Mesenteric fat pad (tissue), 1 donor: ENCODE data around the gene INA. TPM values are rescaled to one million over a fixed set of nuclear protein-coding genes. Genes with fewer than 3 reads are reported as not detected.
"Not testable (repeated sequence)": the region's sequence is repeated elsewhere in the genome, so short reads cannot be mapped to it uniquely, and the experiment has no call there.

Experiments used
- DNase-seq: peaks from one replicate; pipeline ENCODE4 v3.0.0-alpha.2; 2020; ENCODE audit warnings: low spot score
- long read RNA-seq: library from polyadenylated mRNA; unstranded; transcript quantifications from one replicate; pipeline ENCODE4 v2.0.0, GENCODE V29; 2020
- total RNA-seq: library from RNA; stranded (reverse); fragmentation: NEBNext Ultra II Directional; extraction: Animal tissue kit (Norgen Biotek cat#: 25700); gene quantifications from one replicate; pipeline ENCODE4 v1.2.1, GENCODE V29; 2021
- donor health status: DM: yes; HTN: yes; CAD: no.

Gene INA
- not detected for total RNA-seq
- long read RNA-seq: 0 reads

DNA sequence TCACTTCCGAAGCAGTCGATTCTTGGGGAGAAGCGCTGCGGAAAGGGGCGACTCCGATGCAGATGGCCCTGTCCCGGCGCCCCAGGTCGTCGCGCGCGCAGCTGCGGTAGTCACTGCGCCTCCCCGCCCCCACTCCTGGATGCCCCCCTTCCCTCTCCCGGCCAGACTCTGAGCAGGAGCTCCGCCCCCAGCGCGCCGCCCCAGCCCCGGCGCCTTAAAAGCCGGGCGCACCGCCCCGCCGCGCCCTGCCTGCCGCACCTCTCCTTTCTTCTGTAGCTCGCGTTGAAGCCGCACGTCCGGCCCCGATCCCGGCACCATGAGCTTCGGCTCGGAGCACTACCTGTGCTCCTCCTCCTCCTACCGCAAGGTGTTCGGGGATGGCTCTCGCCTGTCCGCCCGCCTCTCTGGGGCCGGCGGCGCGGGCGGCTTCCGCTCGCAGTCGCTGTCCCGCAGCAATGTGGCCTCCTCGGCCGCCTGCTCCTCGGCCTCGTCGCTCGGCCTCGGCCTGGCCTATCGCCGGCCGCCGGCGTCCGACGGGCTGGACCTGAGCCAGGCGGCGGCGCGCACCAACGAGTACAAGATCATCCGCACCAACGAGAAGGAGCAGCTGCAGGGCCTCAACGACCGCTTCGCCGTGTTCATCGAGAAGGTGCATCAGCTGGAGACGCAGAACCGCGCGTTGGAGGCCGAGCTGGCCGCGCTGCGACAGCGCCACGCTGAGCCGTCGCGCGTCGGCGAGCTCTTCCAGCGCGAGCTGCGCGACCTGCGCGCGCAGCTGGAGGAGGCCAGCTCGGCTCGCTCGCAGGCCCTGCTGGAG is at the start of gene INA:
Gene INA, plus strand, starts transcription at position 243 of the 817 bp plus-strand sequence. Its CDS starts 74 bp downstream, at position 317.
- DNase-seq: no peak

DNA sequence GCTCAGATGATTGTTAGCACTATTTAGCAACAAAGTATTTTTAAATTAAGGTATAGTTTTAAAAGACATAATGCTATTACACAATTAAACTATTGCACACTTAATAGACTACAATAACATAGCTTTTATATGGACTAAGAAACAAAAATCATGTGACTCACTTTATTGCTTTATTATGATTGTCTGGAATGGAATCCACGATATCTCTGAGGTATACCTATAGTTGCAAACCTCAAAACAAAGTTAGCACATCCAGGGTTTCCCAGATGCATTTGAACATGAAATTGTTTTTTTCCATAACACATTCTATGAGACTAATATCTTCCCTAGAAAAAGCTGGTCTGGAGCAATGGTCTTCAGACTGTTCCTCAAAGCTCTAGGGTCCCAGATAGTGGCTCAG is 49.5 kb upstream of the INA start:
- no peak for DNase-seq

DNA sequence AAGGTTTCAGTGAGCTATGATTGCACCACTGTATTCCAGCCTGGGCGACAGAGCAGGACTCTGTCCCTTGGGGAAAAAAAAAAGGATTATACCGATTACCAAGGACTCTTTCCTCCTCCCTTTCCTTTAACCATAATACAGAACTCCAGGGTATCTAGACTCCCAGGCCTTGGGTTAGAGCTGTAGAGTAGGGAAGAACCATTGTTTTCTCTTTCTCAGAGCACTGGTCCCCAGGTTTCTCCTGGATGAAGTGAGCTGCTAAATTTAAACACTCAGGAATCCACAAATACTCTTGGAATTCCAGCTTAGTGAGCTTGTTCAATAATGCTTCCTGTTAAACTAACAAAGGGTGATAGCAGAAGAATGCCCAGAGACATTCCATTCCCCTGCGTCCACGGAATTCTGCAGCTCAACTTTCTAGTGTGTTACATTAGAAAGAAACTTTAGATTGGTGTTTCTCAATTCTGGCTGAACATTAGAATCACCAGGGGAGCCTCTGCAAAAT is 45.8 kb upstream of the INA start:
- DNase-seq: no peak

DNA sequence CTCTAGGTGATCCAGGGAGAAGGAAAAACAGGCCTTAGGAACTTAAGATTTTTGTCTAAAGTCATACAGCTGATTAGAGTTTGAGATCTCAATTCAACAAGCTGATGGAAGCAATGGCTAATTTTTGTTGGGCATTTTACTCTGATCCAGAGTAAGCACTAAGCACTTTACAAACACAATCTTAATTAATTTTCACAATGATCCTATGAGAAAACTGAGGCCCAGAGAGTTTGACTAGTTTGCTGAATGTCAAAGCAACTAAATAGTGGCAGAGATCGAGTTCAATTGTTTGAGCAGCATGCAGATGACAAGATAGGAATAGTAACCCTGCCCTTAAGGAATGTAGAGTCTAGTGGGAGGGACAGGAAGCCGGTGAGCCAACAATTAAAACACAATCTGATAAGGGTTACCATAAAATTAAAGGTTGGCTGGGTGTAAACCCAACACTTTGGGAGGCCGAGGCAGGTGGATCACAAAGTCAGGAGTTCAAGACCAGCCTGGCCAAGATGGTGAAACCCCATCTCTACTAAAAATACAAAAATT is 44.7 kb upstream of the INA start:
- DNase-seq: no peak

DNA sequence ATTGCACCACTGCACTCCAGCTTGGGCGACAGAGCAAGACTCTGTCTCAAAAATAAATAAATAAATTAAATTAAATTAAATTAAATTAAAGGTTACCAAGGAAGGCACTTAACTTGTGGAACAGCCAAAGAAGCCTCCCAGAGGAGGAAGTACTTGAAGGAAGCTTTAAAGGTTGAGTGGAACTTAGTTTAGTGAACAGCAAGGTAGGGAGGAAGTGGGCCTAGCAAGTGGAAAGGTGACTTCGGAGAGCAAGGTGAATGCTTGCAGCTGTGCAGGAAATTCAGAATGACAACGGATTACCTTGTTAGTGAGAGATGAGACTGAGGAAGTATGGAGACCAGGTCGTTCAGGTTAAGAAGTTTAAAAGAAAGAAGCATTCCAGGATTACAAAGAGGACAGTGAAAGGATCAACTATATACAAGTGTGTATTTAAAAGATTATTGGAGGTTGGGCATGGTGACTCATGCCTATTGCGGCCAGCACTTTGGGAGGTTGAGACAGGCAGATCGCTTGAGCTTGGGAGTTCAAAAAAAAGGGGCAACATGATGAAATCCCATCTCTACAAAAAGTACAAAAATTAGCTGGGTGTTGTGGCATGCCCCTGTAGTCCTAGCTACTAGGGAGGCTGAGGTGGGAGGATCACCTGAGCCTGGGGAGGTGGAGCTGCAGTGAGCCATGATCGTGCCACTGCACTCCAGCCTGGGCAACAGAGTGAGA is 44.0 kb upstream of the INA start:
- no peak for DNase-seq

DNA sequence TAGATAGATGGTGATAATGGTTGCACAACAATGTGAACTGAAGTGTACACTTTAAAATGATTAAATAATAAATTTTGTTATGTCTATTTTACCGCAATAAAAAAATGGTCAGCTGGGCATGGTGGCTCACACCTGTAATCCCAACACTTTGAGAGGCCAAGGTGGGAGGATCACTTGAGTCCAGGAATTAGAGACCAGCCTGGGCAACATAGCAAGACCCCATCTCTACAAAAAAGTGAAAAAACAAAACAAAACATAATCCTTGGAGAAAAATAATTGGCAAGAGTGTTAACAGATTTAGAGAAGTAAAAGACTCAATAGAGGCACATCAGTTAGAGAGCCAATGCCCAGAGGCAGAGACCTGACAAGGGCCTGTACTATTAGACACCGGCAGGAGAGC is 41.2 kb upstream of the INA start:
- DNase-seq: no peak

DNA sequence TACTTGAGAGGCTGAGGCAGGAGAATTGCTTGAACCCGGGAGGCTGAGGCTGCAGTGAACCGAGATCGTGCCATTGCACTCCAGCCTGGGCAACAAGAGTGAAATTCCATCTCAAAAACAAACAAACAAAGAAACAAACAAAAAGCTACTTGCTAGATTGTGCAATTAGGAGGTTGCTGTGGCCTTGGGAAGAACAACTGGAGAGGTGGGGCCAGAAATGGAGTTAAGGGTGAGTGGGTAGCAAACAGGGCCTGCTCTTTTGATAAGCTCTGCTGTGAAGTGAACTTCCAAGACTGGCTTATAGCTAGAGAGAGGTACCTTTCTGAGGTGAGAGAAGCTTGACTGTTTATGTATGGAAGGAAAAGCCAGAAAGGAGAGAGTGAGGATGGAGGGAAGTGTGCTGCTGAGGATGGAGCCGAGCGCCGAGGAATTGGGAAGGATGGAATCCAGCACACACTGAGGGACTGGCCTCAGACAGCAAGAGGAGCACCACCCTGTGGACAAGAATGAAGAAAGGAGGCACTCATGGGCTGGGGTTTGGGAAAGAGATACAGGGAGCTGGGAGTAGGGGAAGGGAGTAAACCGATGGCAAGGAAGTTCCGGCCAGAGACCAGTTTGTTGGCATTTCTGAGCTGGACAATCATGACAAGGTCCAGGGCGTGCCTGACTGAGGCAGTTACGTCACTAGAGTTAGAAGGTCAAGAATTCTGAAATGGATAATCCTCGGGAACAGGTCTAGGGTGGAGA is 38.3 kb upstream of the INA start:
- no peak for DNase-seq

DNA sequence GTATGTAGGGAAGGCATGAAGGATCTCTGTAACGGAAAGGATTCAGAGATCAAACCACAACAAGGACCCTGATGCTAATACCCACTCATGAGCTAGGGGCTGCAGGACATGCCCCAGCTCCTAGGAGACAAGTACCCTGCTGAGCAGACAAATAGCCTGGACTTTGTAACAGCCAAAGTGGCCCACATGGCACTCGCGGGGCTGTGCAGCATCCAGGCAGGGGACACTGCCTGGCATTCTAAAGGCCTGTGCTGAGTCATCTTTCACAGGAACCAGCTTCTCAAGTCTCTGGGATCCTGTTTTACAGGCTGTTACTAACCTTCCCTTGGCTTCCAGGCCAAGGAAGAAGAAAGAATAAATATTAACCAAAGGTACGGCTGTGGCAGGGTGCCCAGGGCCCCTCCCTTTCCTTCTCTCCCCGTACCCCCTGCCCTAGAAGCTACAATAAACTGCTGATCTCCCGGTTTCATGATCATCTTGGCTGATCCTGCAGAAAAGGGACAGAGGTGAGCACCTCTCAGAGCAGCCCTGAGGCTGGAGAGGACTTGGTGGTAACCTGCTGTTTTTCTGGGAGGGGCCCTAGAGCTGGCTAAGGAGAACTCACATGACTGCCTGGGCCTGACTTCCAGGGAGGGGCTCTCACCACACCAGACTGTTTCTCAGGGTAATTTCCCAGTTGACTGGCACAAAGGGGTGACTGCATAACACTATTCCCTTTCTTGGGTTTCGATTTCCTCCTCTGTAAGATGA is 35.5 kb upstream of the INA start:
- DNase-seq: no peak

DNA sequence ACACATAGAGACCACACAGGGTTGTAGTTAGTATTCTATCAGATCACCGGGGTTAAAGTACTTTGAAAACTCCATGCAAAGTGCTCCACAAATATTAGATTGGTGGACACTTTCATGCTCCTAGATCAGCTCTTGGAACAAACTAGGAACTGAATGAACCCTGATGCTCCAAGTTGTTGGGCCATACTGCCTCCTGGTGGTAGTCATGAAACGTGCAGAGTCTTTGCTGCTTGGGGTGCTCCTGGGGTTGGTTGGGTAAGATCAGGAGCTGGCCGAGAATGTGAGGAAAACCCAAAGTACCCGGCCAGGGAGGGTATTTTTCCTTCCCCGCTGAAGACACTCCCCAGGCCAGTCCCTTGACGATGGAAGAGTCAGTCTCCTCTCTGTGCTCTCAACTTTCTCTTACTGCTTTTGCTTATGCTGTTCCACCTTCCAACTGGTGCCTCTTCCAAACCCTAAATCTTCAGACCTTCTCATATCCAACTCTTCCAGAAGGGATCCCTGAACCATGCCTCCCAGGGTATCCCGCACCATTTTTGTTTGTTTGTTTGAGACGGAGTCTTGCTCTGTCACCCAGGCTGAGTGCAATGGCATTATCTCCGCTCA is 32.2 kb upstream of the INA start:
- no peak for DNase-seq

DNA sequence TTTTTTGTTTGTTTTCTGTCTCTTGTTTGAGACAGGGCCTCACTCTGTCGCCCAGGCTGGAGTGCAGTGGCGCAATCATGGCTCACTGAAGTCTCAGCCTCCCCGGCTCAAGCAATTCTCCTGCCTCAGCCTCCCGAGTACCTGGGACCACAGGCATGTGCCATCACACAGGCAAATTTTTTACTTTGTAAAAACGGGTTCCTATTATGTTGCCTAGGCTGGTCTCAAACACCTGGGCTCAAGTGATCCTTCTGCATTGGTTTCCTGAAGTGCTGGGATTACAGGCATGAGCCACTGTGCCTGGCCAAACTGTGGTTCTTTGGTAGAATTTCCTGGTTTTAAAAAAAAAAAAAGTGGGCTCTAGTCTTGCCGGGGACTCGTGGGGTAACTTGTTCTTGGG is 31.4 kb upstream of the INA start, which contains the start of gene RPEL1:
Gene RPEL1, plus strand, starts transcription at position 301 of the 400 bp plus-strand sequence. CDS start 110 bp downstream, outside the sequence.
- DNase-seq: not testable (repeated sequence)

DNA sequence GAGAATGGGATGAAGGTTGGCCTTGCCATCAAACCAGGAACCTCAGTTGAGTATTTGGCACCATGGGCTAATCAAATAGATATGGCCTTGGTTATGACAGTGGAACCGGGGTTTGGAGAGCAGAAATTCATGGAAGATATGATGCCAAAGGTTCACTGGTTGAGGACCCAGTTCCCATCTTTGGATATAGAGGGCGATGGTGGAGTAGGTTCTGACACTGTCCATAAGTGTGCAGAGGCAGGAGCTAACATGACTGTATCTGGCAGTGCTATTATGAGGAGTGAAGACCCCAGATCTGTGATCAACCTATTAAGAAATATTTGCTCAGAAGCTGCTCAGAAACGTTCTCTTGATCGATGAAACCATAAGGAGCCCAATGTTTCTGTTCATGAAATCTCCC is 30.6 kb upstream of the INA start:
- no peak for DNase-seq

DNA sequence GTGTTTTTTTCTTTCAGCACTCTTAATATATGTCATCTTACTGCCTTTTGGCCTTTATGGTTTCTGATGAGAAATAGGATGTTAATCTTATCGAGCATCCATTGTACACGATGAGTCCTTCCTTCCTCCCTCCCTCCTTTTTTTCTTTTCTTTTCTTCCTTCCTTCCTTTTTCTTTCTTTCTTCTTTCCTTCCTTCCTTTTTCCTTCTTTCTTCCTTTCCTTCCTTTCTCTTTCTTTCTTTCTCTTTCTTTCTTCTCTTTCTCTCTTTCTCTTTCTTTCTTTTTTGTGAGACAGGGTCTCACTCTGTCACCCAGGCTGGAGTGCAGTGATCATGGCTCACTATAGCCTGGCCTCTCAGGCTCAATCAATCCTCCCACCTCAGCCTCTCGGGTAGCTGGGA is 22.8 kb upstream of the INA start:
- no peak for DNase-seq

DNA sequence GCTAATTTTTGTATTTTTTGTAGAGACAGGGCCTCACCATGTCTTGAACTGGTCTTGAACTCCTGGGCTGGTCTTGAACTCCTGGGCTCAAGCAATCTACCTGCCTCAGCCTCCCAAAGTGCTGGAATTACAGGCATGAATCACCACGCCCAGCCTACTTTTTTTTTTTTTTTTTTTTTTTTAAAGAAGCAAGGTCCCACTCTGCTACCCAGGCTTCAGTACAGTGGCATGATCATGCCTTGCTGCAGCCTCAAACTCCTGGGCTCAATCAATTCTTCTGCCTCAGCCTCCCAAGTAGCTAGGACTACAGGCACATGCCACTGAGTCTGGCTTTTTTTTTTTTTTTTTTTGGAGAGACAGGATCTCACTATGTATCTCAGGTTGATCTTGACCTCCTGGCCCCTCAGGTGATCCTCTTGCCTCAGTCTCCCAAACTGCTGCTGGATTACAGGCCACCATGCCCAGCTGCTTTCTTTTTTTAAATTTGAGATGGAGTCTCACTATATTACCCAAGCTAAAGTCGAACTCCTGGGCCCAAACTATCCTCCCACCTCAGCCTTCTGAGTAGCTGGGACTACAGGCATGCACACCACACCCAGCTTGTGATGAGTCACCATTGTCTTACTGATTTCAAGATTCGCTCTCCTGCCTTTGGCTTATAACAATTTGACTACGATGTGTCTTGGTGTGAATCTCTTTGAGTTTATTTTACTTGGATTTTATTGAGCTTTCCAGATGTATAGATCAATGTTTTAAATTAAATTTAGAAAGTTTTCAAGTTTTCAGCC is 22.2 kb upstream of the INA start:
- DNase-seq: no peak

DNA sequence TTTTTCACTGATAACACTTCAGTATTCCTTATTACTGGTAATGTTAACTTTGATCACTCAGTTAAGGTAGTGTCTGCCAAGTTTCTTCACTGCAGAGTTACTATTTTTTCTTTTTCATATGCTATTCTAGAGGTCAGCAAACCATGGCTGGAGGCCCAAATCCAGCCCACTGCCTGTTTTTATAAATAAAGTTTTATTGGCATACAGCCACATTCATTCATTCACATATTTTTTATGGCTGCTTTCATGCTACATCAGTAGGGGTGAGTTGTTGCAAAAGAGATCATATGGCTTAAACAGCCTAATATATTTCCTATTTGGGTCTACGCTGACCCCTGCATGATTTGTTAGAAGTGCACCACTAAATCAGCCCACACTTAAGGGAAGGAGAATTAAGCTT is 20.3 kb upstream of the INA start:
- no peak for DNase-seq

DNA sequence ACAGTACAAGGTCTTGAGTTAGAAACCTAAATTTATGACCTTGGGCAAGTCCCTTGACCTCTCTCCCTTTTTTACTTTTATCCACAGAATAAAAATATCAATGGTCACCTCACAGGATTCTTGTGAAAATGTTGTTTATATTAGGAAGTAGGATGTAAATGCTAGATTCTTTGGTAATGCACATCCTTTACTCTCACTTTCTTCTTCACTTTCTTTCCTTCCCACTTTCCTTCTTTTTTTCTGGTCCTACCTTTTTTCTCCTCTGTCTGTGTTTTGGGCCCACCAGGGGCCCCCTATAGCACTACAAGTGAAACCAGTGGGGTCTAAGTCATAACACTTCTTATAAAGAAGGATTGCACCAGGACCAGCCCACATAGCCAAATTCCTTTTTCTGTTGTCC is 19.1 kb upstream of the INA start:
- no peak for DNase-seq

DNA sequence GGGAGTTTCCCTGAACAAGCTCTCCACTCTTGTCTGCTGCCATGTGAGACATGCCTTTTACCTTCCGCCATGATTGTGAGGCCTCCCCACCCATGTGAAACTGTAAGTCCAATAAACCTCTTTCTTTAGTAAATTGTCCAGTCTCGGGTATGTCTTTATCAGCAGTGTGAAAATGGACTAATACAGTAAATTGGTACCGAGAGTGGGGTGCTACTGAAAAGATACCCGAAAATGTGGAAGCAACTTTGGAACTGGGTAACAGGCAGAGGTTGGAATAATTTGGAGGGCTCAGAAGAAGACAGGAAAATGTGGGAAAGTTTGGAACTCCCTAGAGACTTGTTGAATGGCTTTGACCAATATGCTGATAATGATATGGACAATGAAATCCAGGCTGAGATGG is 18.0 kb upstream of the INA start:
- not testable (repeated sequence) for DNase-seq

DNA sequence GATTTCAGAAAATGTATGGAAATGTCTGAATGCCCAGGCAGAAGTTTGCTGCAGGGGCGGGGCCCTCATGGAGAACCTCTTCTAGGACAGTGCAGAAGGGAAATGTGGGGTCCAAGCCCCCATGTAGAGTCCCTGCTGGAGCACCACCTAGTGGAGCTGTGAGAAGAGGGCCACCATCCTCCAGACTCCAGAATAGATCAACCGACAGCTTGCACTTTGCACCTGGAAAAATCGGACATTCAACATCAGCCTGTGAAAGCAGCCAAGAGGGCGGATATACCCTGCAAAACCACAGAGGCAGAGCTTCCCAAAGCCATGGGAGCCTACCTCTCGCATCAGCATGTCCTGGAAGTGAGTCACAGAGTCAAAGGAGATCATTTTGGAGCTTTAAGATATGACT is 16.9 kb upstream of the INA start:
- DNase-seq: no peak

DNA sequence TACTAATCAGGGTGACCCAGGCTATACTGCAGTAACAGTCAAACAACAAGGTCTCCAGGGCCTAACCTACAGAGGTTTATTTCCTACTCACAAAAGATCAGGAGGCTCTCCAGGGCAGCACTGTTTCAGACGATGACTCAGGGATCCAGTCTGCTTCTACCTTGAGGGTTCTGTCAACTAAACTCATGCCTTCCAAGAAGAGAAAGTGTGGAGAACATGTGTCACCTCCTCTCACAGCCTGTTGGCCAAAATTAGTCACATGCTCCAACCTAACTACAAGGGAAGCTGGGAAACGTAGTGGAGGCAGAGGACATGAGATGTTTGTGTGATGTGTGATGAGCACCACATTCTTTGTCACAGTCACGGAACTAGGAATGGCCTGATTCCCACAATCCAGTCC is 14.7 kb upstream of the INA start:
- DNase-seq: no peak

DNA sequence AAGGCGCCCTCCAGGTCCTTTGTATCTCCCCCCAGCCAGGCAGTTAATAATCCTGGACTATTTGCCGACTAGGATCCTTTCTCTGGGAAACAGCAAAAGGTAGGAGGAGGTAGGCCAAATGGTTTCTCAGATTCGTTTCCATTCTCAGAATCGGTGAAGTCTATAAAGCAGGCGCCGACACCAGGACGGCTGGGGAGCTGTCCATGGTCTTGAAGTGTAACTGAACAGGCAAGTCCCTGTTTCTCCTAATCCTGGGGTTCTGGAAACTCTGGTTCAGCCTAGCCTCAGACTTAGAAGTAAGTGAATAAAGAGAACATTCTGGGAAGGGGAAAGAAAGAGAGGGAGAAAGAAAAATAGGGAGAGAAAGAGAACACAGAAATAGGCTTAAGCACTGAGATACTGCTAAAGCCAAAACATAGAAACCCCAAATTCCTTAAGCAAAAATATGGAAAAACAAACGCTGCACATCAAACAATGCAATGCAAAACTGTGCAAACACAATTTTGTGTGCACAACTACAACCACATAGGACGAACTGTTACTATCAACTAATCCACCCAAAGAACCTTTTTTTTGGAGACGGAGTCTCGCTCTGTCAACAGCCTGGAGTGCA is 11.1 kb upstream of the INA start:
- no peak for DNase-seq
